Measurements from ENCODE around the gene WDFY3.

DNA sequence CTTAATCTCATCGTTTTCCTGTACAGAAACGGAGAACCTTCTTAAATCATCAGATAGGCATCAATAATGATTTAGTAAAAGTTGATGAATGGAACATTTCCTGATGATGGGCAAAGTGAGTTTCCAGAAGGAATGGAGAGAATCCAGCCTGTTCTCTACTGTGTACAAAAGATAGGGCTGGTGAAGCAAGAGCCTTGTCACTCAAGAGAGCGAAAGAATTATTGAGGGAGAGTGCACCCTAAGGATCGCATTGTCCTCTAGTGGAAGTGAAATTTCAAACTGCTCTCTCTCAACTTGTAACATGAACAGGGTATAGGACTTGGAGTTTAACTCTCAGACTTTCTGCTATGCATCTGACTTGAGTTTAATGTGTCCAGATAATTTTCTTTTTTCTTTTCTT lies 314.0 kb downstream of the WDFY3 start:
- TF ChIP-seq, protein P1, sequence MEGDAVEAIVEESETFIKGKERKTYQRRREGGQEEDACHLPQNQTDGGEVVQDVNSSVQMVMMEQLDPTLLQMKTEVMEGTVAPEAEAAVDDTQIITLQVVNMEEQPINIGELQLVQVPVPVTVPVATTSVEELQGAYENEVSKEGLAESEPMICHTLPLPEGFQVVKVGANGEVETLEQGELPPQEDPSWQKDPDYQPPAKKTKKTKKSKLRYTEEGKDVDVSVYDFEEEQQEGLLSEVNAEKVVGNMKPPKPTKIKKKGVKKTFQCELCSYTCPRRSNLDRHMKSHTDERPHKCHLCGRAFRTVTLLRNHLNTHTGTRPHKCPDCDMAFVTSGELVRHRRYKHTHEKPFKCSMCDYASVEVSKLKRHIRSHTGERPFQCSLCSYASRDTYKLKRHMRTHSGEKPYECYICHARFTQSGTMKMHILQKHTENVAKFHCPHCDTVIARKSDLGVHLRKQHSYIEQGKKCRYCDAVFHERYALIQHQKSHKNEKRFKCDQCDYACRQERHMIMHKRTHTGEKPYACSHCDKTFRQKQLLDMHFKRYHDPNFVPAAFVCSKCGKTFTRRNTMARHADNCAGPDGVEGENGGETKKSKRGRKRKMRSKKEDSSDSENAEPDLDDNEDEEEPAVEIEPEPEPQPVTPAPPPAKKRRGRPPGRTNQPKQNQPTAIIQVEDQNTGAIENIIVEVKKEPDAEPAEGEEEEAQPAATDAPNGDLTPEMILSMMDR (IDR thresholded peaks at IDR 0.05): no peak
- no peak for TF ChIP-seq POLR2A (IDR thresholded peaks at IDR 0.05)

Measured in testis (tissue), 2 donors.